HS-5 (cell line): ENCODE data around the gene ITPR3.

ENCODE experiments used
- DNase-seq: peaks from one replicate; pipeline ENCODE4 v3.0.0-alpha.2; 2012; ENCODE audit warnings: low read depth

ITPR3 gene

DNA sequence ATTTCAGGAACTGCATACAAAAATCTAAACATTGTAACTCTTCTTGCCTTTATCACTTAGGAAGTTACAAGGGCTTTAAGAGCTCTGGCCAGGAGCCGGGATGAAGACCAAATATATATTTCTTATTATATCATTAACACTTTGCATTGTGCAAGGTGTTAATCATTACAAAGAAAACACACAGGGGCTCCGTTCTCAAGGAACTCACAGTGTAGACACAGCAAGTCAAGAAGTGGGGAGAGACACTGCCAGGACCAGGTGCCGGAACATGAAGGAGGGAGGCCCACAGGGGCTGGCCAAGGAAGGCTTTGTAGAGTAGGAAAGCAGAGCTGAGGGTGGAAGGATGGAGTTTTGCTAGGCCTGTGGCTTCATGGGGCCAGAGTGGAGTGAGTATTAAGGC is 17.4 kb downstream of the ITPR3 start:
- no peak for DNase-seq

- DNase-seq, result no peak
Measured at GRCh38 chr6:33639559-33639958, 18.4 kb downstream of the ITPR3 start.

DNA sequence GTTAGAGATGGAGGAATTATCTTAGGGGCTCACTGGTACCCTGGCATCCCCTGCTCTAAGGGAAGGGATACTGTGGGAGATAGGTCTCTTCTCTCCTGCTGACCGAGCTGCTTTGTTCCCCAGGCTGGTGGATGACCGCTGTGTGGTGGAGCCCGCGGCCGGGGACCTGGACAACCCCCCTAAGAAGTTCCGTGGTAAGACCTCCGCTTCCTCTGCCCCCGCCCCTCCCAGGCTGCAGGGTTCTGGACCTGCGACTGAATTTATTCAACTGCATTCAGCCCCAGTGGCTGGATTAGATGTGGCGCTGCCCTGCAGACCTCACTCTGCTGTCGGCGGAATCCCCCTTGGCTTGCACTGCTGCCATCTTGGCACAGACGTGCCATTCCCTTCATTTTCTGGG is 19.2 kb downstream of the ITPR3 start:
- DNase-seq, result no peak

- DNase-seq, result no peak
Measured at GRCh38 chr6:33641144-33641543, 20.0 kb downstream of the ITPR3 start.

DNA sequence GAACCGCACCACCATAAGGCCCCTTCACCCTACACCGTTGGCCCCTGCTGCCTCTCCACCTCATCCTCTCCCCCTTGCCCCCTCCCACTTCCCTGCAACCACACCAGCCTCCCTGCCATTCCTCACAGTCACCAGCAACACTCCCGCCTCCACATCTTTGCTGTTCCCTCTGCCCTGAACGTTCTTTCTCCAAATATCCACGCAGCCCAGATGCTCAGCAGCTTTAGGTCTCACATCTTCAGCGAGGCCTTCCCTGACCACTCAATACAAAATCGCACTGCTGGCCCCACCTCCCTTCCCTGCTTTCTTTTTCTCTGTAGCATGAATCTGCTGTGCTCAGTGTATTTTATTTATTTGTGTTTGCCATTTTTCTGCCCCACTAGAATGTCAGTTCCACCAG is 20.5 kb downstream of the ITPR3 start:
- no peak for DNase-seq

DNA sequence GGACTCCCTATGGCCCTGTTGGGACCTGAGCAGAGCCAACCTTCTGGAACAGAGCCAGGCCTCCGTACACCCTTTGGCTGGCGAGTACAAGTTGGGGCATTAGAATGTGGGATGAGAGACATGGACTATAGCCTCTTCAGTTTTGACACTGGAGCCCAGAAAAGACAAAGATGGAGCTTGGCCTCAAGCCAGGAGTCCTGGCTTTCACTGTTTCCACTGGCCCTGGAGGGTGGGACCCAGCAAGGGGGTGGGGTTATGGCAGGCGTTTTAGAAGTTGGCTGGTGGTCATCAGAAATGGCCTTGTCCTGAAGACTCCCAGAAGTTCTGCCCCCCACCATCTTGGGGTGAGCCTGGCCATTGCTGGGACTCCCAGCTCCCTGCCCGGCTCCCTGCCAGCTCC is 21.8 kb downstream of the ITPR3 start:
- no peak for DNase-seq

GRCh38 chr6:33651403-33651802 is 30.3 kb downstream of the ITPR3 start:
- DNase-seq, result no peak

GRCh38 chr6:33652002-33652401 is 30.9 kb downstream of the ITPR3 start:
- DNase-seq, result no peak

DNA sequence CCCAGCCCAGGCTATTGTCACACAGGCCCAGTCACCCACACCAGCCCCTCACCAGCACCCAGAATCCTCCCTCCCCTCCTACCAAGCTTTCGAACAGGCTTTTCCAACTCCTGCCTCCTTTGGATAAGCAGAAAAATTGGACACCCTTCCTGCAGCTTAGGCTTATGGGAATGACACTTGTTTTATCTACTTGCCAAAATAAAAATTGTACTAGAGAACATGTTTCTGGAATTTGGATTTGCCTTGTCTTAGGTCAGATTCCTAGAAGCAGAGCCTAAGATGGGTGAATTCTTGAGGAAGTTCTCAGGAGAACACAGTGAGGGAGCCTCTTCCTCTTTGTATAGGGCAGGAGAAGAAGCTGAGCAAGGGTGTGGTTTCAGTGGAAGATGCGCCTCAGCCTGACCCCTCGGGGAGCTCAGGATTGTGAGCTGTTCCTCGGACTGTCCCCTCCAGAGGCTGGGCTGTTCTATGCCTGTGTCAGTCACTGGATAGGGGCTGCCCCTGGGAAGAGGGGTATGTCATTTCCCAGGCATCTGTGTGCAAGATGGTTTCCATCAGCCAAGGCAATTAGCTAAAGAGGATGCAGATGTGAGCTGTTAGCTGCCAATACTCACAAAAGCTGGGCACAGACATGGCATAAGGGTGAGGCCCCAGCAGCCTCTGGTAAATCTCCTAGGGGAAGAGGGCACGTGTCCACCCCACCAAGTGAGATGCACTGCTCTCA is 33.9 kb downstream of the ITPR3 start:
- DNase-seq, result no peak

DNA sequence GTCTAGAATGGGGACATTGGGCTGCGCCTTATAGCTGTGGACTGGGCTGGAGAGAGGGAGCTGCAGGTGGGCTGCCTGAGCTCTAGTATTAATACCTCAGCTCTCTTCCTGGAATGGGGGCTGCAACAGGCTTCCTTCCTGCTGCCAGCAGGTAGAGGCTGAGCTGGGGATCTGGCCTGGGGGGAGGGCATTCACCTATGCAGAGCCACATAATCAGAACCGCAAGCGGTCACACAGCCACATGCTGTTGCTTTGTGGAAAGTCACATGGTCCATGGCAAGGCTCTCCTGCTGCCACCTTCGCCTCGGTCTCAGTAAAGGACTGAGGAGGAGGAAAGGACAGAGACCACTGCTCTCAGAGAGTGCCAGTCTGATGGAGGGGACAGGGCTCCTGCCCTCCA is 35.7 kb downstream of the ITPR3 start:
- no peak for DNase-seq

GRCh38 chr6:33658982-33659689 is 38.0 kb downstream of the ITPR3 start:
- DNase-seq, result no peak

DNA sequence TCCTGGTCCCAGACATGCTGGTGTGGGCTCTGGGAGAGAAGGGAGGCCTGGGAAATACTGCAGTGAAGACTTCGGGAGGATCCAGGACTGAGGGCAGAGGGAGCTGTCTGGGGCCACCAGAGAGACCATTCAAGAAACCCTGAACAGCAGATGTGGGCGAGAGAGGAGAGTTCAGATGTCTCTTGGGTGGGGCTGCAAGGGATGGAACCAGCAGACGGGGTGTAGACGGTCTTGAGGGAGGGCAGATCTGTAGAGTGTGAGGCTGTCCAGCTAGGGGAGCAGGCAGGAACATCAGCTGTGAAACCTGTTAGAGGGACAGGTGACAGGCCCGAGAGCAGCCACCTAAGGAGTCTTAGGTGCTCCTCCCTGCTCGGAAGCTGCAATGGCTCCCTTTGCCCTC is 38.9 kb downstream of the ITPR3 start:
- no peak for DNase-seq

DNA sequence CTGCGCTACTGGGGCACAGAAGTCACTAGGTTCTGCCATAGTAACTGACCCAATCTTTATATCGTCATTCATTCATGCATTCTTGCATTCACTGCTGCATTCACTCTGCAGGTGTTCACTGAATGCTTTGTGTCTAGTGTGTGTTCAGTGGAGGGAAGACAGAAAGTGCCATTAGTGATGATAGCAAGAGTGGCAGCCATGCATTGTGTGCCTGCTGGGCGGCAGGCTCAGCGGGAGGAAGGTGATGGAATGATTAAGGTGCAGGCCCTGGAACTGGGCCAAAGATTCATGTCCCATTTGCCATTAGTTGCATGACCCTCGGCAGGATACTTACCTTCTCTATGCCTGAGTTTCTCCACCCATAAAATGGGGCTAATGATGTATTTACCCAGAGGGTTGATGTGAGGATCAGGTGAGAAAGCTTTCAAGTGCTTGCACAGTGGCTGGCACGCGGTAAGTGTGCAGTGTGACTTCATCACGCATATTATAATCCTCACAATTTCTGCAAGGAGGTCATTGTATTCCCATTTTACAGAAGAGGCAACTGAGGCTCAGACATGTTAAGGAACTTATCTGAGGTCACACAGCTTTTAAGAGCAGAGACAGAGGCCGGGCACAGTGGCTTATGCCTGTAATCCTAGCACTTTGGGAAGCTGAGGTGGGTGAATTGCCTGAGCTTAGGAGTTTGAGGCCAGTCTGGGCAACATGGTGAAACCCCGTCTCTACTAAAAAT is 40.1 kb downstream of the ITPR3 start:
- DNase-seq, result no peak

GRCh38 chr6:33662318-33662717 is 41.2 kb downstream of the ITPR3 start:
- no peak for DNase-seq

DNA sequence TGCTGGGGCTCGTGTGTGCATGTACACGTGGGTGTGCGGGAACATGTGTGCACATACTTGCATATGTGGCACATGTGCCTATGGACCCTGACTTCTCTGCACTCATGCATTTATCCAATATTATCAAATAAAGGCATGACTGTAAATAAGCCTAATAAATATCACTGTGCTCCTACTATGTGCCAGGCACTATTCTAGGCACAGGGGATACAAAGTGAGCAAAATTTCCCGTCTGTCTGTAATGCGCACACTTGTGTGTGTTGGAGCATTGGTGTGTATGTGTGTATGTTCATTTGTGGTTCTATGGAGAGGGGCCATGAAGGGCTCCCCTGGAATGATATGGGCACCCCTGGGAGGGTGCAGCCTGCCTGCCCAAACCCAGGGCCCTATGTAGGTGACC is 41.9 kb downstream of the ITPR3 start:
- DNase-seq, result no peak

GRCh38 chr6:33663727-33664449 is 42.8 kb downstream of the ITPR3 start:
- no peak for DNase-seq

- DNase-seq, result no peak
Measured at GRCh38 chr6:33664506-33665057, 43.5 kb downstream of the ITPR3 start.

DNA sequence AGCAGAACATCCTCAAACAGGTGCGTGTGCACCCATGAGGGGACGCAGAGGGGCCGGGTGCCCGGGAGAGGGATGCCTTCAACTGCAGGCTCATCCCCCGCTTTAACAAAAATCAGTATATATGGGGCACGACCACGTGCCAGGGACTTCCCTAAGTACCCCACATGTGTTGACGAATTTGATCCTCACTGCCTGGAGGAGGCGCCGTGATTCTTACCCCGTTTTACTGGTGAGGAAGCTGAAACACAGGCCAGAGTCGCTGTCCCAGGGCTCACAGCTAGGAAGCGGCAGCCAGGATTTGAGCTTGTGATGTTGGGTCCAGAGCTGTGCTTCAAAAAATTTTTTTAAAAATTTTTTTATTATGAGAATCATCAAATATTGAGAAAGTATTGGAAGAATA is 44.8 kb downstream of the ITPR3 start:
- DNase-seq, result no peak

GRCh38 chr6:33667072-33667471 is 46.0 kb downstream of the ITPR3 start:
- DNase-seq, result no peak

DNA sequence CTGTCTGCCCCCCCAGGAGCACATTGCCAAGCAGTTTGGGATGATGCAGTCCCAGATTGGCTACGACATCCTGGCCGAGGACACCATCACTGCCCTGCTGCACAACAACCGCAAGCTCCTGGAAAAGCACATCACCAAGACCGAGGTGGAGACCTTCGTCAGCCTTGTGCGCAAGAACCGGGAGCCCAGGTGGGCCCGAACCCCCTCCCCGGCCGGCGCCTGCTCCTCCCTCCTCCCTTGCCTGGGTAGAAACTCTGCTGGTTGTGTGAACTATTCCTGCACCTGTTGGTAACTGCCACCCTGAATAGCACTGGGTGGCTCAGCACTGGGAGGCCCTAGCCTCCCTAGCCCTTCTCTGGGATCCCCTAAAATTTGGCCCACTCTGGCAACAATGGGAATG is 46.7 kb downstream of the ITPR3 start:
- DNase-seq, result no peak

DNA sequence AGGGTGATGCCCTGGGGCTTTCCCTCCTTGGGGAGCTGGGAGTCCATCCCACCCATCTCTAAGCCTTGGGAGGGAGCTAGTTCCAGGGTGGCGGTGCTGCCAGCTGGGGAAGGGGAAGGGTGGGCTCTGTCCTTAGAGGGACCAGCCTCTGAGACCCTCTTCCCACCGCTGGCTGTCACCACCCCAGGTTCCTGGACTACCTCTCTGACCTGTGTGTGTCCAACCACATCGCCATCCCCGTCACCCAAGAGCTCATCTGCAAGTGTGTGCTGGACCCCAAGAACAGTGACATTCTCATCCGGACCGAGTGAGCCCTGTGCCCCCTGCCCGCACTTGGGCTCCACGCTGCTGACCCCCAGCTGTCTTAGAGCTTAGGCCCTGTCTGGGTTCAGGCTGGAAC is 47.2 kb downstream of the ITPR3 start:
- no peak for DNase-seq

DNA sequence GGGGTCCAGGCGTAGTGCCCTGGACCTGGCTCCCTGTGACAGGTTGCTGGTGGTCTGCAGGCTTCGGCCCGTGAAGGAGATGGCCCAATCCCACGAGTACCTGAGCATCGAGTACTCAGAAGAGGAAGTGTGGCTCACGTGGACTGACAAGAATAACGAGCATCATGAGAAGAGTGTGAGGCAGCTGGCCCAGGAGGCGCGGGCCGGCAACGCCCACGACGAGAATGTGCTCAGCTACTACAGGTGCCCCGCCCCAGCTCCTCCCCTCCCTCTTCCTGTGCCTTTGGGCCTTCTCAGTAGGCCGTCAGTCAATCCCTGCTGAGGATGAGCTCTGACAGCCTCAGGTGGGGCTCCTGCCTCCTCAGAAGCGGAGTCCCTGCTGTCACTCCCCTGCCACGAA is 47.8 kb downstream of the ITPR3 start:
- DNase-seq, result no peak
